OCI-M2 (cell line): Measurements from ENCODE around the gene SLC50A1.

ENCODE experiments used
- DNase-seq: peaks from one replicate; lab custom pipeline; 2025; ENCODE audit not compliant: unreplicated experiment; lab: John Stamatoyannopoulos, UW

Gene SLC50A1

DNA sequence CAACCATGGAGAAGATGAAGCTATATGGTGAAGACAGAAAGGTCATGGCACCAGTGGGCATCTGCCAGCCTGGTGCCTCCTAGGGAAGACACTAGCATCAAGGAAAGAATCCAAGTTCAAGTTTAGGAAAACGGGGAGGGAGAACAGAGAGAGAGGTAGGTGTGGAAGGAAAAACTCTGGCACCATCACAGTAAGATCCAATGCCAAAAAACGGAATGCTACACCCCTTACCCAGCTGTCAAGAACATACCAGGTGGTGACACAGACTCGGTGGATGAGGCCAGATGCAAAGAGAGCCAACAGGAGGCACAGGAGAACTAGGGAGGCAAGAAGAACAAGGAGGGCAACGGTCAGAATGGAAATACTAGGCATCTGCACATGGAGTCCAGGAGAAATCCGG lies 33.9 kb downstream of the SLC50A1 start:
- DNase-seq = no peak

DNA sequence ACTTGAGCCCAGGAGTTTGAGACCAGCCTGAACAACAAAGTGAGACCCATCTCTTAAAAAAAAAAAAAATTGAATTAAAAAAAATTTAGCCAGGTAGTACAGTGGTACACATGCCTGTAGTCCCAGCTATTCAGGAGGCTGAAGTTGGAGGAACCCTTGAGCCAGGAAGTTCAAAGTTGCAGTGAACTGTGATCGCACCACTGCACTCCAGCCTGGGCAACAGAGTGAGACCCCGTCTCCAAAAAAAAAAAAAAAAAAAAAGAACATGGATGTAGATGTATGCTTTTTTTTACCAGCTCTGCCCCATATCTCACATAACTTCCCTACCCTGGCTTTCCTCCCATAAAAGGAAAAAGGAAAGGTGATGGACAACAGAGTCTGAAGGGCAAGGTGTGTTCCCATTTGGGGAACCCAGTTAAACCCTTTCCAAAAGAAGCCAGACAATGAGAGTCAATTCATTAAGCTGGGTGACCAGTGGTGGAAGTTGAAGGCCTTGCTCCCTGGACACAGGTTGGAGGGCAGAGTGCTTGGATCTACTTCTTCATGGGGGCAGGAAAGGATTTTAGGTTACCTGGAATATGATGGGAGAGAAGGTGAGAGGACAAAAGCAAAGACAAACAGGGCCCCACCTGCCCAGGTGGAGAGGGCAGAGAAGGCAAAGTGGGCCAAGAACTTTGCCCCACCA lies 34.6 kb downstream of the SLC50A1 start:
- DNase-seq = no peak

DNA sequence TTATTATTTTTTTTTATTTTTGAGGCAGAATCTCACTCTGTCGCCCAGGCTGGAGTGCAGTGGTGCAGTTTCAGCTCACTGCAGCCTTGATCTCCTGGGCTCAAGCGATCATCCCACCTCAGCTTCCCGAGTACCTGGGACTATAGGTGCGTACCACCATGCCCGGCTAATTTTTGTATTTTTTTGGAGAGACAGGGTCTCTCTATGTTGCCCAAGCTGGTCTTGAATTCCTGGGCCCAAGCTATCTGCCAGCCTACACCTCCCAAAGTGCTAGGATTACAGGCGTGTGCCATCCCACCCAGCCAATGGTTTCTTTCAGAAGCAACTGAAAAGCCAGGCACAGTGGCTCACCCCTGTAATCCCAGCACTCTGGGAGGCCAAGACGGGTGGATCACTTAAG lies 35.2 kb downstream of the SLC50A1 start:
- DNase-seq = no peak

DNA sequence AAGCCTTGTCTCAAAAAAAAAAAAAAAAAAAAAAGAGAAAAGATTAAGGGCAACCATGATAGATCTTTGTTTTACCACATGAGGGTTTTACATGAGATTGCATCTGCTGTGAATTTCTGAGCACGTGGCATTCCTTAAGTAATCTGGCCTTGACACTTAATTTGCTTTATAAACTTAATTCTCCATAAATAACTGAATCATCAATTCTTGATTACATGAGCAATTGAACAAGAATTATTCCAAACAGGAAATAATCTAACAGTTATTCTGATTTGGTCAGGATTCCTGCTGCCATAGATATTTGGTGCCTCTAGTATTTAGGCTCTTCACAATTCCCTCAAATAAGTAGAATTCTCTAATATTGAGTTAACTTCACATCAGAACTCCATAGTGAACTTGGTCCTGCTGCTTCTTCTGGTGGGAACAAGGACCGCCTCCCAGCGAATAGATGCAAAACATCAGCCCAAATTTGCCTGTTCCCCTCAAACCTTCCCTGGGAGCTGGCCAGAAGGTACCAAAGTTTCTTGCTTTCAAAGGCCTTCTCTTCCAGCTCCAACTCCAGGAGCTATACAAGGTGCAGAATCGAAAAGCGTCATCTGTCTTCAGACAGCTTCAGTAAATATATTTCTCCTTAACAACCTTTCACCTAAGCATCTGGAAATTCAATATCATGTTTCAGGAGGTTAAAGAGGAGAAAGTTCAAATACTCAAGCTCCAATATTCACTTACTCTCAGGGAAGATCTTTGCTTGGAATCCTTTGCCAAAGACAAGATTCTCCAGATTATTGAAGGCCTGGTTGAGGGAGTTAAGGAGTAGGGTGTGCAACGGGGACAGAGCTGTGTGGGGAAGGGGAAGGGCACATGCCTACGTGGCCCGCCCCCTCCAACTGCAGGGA lies 36.4 kb downstream of the SLC50A1 start:
- no peak for DNase-seq

DNA sequence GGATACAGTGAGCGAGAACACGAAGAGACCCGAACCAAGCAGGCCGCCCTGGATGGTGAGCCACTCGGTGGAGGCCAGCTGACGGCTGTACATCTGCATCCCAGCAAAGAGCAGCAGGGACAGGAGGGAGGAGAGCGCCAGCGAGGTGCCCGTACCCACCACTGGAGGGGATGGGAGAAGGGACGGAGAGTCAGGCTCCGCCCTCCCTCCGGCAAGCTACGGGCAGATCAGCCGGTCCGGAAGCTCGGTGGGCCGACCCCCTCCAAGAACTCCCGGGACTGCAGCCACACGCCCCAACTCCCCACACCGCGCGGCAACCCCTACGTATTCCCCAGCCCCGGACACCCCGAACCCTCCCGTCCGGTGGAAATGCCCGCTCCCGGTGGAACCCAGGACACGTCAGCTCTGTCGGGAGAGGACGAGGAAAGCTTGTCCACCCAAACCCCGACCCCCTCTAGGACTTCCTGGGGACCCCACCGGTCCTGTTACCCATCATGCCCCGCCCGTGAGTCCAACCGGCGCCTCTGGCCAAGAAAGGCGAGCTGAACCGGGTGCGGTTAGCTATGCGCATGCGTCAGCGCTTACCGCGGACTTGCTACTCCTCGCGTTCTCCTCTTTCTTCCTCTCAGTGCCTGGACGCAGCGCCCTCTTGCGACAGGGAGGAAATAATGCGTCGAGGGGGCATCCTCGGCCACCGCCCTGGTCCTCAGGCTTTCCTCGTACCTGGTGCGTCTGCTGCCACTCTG lies 37.3 kb downstream of the SLC50A1 start, which contains the start of gene KRTCAP2:
KRTCAP2 (minus strand) TSS at position 573 of the 746 bp plus-strand sequence; CDS start at position 493, 80 bp downstream.
- DNase-seq = peak; percentile 76

DNA sequence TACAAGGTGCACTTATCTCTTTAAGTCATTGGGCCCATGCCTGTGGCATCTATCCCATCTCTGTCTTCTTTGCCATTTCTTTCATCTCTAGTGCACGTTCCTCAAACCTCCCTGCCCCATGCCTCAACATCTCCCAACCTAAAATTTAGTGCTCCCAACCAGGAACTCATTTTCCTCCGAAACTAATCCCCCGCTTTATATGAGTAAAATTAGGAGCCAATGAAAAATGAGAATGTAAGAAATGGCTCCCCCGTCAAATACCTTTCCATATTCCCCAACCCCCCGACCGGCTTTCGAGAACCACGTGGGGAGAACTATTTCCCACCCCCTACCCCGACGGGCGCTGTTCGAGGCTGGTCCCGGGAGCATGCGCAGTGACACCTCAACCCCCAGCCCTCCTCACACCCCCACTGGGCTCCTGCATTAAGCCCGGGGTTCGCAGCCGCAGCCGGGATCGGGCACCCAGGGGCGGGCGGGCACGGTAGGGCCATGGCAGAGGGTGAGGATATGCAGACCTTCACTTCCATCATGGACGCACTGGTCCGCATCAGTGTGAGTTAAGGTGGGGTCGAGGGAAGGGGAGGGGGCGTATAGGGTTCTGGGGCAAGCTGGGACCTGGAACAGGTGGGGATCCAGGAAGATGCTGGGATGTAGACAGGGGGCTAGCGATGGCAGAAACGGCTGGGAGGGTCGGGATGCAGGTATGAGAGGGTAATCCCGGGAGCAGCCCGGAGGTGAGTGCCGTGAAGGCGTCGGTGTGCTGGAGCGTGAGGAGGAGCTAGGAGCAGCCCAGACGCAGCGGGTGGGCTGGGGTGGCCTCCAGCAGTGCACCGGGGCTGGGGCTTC lies 38.0 kb downstream of the SLC50A1 start, which contains the start of gene TRIM46:
TRIM46 (plus strand) TSS at position 372 of the 846 bp plus-strand sequence; CDS start at position 490, 118 bp downstream.
- DNase-seq = no peak

DNA sequence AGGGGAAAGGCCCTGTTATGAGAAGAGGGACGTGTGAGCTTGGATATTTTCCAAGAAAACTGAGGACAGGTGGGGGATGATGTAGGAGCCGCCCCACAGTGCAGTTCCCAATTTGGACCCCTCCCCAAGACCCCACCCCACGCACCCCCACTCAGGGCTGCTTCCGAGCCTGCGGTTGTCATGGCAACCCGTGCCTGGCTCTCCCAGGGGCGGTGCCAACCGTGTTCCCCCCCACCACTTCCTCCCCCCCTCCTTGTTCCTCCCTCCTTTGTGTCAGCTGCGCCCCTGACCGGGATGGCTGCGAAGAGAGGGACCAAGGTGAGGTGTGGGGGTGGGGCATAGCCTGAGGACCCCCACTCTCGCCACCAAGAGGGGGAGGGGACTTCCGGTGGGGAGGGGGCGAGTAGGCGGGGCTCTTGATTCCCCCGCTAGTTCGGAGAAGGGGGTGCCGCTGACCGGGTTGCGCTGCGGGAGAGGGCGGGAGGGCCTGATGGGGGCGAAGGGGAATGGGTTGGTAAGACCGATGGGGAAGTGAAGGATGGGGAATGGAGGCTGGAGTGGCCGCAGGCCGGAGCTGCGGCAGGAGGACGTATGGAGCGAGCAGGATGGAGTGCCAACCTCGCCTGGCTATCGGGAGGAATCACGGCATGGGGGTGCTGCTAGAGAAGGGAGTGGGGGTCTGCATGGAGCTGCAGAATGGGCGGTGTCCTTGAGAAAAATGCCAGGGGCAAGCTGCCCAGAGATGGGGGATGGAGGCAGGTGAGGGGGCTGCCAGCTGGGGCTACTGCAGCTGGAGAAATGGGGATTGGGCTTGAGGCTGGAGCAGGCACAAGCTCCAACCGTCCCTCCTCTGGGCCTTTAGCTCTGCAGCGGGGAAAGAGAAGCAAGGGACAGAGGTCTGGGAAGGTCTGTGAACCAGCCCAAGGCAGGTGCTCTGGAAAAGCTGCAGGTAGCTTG lies 39.0 kb downstream of the SLC50A1 start:
- DNase-seq = no peak

DNA sequence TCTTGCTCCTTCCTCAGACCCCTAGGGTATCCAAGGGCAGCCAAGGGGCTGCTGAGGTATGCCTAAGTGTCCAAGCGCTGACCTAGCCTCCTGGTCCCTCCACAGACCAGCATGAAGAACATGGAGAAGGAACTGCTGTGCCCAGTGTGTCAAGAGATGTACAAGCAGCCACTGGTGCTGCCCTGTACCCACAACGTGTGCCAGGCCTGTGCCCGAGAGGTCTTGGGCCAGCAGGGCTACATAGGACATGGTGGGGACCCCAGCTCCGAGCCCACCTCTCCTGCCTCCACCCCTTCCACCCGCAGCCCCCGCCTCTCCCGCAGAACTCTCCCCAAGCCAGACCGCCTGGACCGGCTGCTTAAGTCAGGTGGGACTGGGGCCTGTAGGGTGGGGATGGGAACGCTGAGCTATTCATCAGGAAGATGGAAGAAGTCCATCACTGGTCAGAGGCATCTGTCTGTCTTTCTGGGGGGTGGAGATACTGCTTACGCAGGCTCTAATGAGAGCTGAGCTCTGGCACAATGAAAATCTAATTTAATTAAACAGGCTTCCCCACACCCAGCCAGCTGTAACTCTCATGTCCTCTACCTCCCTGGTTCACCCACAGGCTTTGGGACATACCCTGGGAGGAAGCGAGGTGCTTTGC lies 39.8 kb downstream of the SLC50A1 start:
- no peak for DNase-seq

DNA sequence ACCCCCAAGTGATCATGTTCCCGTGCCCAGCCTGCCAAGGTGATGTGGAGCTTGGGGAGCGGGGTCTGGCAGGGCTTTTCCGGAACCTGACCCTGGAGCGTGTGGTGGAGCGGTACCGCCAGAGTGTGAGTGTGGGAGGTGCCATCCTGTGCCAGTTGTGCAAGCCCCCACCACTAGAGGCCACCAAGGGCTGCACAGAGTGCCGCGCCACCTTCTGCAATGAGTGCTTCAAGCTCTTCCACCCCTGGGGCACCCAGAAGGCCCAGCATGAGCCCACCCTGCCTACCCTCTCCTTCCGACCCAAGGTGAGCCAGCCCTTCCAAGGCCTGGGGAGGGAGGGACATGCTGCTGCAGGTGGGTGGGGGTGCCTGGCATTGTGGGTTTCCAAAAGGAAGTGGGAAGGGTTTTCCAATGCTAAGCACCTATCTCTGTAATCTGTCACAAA lies 40.3 kb downstream of the SLC50A1 start:
- no peak for DNase-seq

DNA sequence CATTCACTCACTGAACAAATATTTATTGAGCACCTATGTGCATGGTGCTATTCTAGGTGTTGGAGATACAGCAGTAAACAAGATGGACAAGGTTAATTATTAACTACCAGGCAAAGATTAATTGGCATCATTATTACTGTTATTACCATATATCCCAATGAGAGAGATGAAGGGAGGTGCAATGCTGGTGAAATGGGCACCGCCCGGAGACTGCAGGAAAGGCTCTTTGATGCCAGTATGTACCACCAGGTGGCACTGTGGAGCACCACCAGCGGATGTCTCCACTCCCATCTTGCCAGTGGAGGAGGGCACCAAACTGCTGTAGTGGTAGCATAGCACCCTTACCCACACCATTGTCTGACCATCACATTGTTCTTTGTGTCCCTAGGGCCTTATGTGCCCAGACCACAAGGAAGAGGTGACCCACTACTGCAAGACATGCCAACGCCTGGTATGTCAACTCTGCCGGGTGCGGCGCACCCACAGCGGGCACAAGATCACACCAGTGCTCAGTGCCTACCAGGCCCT lies 41.0 kb downstream of the SLC50A1 start:
- peak; percentile 17 for DNase-seq

DNA sequence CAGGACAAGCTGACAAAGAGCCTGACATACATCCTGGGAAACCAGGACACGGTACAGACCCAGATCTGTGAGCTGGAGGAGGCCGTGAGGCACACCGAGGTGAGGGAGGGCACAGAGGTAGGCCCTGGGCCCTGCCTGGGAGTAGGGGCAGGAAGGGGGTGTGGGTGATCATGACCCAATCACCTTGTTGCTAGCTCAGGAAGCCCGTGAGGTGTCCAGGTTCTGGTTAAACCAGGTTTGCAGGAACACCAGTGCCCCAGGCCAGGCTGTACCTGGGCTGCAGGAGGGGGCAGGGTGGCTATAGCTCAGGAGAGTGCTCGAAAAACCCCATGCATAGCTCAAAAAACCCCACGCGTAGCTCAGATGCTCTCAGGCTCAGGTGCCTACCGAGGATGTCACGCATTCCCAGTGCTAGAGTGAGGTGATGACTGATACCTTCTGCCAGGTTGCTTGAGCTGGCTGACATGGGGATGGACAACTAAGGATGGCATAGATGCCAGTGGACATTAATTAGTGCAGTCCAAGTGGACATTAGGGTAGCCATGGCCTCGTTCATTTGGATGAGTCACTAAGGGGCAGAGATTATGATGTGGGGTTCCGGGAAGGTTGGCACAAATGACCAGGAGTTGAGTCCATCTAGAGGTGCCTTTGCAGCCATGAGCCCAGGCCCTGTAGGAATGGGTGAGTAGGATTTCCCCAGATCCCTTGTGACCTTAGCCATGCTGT lies 41.7 kb downstream of the SLC50A1 start:
- no peak for DNase-seq

DNA sequence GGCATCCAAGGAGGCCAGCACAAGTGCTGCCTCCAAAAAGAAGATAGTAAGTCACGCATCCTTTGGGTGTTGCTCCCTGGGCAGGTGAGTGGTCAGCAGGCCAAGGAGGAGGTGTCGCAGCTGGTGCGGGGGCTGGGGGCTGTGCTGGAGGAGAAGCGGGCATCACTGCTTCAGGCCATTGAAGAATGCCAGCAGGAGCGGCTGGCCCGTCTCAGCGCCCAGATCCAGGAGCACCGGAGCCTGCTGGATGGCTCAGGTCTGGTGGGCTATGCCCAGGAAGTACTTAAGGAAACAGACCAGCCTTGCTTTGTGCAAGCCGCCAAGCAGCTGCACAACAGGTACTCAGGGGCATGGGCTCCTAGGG lies 42.2 kb downstream of the SLC50A1 start:
- DNase-seq = no peak

DNA sequence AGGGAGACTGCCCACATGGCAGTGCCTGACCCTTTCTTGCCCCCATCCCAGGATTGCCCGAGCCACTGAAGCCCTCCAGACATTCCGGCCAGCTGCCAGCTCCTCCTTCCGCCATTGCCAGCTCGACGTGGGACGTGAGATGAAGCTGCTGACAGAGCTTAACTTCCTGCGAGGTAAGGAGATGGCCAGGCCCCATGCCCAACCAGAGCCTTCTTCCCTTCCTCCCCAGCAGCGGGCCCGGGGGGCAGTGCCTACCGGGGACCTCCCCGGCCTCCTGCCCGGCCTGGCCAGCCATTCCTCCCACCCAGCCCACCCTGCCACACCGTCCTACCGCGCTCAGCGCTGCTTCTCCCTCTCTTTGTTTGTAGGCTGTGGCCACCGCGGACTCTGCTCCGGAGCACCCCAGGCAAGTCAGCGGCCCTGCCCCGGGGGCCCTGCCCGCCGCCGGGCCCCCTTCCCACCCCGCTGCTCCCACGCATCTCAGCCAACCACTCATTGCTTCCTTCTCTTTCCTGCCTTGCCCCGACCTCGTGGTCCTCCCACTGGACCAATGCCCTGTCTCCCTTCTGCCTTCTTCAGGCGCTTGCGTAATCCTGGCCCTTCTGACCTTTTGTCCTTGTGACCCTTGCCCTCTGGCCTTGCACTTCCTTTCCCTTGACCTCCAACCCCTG lies 42.9 kb downstream of the SLC50A1 start:
- no peak for DNase-seq

DNA sequence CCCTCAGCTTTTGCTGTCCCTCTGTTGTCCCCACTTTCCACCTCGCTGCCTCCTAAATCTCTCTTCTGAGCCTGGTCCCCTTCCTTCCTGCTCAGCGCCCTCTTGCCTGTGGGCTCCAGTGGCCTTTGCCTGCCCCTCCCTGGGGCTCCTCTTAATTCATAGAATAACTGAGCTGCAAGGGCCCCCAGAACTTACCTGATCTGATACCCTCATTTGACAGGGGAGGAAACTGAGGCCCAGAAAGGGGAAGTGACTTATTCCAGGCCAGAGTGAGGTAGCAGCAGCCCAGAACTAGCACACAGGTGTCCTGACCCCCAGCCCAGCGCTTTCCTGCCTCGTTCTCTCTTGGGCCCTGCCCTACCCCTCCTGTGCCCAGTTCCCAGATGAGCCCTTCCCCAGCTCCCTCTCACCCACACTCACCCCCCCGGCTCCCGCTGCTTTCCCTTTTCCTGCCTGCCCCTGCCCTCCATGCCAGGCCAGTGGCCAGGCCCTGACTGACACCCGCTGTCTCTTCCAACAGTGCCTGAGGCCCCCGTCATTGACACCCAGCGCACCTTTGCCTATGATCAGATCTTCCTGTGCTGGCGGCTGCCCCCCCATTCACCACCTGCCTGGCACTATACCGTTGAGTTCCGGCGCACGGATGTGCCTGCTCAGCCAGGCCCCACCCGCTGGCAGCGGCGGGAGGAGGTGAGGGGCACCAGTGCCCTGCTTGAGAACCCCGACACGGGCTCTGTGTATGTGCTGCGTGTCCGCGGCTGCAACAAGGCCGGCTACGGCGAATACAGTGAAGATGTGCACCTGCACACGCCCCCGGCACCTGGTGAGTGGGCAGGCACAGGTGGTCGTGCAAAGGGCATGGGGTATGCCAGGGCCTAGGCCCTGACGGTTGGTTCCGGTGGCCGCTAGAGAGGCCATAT lies 43.7 kb downstream of the SLC50A1 start:
- DNase-seq = no peak

DNA sequence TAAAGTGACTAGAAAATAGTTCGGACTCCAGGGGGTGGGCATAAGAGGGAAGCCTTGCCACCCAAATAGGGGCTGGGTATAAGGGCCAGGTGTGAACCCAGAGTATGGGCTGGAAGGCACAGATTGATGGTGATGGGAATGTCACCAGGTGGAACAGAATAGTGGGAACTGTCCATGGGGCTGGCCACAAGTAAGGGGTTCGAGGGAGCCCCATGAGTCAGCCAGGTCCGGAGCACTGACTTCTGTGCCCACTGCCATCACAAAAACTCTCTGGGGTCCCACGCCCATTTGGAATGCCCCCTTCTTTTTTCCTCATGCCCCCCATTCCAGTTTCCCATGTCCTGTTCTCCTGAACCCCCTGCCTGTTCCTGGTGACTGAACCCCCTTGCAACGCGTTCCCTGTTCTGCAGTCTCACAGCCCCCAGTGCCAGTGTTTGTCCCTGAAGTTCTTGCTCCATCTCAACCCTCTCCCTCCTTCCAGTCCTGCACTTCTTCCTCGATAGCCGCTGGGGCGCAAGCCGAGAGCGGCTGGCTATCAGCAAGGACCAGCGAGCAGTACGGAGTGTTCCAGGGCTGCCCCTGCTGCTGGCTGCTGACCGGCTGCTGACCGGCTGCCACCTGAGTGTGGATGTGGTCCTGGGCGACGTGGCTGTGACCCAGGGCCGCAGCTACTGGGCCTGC lies 45.9 kb downstream of the SLC50A1 start:
- DNase-seq = no peak

DNA sequence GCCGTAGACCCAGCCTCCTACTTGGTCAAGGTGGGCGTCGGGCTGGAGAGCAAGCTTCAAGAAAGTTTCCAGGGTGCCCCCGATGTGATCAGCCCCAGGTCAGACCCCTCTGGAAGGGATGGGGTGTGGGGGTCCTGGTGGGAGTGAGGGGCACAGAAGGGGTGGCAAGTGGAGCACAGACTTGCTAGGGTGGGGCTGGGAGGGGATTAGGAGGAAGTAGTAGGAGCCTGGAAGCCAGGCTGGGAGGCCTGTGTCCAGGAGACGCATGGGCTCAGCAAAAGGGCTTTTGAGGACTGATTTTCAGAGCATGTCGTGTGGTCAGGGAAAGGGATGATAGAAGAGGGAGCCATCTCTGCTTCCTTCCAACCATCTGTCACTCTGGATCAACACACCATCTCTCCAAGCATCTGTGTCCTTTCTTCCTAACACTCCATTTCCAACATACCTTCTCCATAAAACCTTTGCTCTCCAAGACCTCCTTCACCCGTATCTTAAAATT lies 46.4 kb downstream of the SLC50A1 start:
- no peak for DNase-seq
